Ureter (tissue), 1 donor: ENCODE measurements around the gene TCF12. TPM values are rescaled to one million over a fixed set of nuclear protein-coding genes. Genes with fewer than 3 reads are reported as not detected.

Experiments used
- DNase-seq: peaks from one replicate; pipeline ENCODE4 v3.0.0-alpha.2; 2020; ENCODE audit warnings: low spot score
- total RNA-seq: library from RNA; stranded (reverse); gene quantifications from one replicate; pipeline ENCODE4 v1.2.4, GENCODE V29; 2023
- donor health status: DM: yes; HTN: yes; CAD: no.

Gene TCF12
- total RNA-seq, 1 donor from 2014 or later: 158 TPM

DNA sequence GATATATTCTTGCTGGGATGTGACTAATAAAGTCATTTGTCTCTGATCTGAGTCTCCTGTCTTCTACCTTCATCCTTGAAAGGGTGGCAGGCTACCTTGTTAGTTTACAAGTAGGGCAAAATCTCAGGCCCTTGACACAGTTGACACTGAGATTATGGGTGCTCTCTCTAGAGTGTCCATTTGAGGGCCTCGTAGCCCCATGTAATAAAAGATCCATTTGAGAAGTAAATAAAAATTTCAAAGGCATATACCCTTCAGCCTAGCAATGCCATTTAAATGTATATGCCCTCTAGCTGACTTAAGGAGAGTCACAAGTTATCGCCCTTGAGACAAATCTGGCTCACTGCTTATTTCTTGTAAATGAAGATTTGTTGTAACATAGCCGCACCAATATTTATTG, 98.6 kb downstream of the TCF12 start:
- DNase-seq: no peak

DNA sequence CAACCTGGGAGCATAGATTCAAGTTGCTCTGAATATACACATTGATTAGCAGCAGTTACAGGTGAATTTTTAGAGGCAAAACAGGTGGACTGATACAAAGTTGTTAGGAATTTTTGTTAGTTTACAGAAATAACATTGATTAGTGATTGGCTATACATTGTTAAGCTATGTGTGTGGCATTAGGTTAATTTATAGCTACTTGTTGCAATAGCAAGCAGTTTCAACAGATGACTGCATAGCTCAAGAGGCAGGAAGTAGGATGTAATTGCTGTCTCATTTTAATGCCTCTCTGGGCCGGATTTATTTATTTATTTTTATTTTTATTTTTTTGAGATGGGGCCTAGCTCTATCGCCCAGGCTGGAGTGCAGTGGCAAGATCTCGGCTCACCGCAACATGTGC, 99.7 kb downstream of the TCF12 start:
- no peak for DNase-seq

DNA sequence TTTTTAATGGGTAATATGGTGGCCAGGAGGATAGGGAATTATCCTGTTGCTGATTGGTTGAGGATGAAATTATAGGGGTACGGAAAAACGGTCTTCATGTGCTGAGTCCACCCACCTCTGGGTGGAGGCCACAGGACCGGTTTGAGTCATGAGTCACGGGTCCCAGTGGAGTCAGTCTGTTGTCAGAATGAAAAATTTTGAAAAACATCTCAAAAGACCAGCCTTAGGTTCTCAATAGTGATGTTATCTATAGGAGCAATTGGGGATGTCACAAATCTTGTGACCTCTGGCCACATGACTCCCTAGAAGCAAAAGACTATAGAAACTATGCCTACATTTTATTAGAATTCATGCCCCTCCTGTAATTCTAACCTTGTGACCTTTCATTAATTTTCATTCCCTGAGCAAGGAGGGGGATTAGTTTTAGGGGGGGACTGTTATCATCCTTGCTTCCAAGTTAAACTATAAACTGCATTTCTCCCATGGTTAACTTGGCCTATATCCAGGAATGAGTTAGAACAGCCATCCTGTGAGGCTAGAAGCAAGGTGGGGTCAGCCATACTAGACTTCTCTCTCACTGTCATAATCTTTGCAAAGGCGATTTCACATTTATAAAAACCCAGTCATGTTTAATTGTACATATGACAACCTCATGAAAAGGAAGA, 101.2 kb downstream of the TCF12 start:
- DNase-seq: no peak

GRCh38 chr15:57025264-57025926, 107.0 kb downstream of the TCF12 start:
- DNase-seq: no peak

GRCh38 chr15:57026016-57026592, 107.7 kb downstream of the TCF12 start:
- DNase-seq: no peak

- no peak for DNase-seq
These were observed 109.2 kb downstream of the TCF12 start for GRCh38 chr15:57027596-57027995.

GRCh38 chr15:57028176-57028575, 109.7 kb downstream of the TCF12 start:
- no peak for DNase-seq

DNA sequence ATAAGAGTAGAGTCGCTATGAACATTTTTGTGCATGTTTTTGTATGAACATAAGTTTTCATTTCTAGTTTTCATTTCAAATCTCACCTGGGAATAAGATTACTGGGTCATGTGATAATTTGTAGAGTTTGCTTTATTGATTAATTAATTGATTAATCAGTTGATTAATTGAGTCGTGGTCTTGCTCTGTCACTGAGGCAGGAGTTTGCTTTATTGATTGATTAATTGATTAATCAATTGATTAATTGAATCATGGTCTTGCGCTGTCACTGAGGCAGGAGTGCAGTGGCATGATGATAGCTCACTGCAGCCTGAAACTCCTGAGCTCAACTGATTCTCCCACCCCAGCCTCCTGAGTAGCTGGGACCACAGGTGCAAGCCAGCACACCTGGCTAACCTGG, 111.6 kb downstream of the TCF12 start:
- DNase-seq: no peak

- DNase-seq: no peak
These were observed 112.6 kb downstream of the TCF12 start for GRCh38 chr15:57031082-57031481.

GRCh38 chr15:57031605-57032004, 113.2 kb downstream of the TCF12 start:
- DNase-seq: no peak

GRCh38 chr15:57032338-57032737, 113.9 kb downstream of the TCF12 start:
- DNase-seq: no peak

GRCh38 chr15:57033715-57034439, 115.4 kb downstream of the TCF12 start:
- DNase-seq: no peak

DNA sequence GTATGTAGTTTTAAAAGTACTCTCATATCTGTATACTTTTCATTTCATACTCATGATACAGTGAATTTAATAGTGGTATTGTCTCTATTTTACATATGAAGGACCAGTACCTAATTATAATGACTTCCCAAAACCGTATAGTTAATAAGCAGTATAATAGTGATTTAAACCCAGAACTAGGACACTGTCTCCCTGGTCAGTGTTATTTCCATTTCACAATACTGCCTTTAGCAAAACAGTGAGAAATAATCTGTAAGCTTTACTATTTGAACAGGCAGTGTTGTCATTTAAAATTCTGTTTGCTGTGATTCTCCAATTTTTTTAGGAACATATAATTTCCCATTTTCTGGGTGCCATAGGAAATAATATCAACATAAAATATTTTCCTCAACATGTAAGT, 116.2 kb downstream of the TCF12 start:
- no peak for DNase-seq

DNA sequence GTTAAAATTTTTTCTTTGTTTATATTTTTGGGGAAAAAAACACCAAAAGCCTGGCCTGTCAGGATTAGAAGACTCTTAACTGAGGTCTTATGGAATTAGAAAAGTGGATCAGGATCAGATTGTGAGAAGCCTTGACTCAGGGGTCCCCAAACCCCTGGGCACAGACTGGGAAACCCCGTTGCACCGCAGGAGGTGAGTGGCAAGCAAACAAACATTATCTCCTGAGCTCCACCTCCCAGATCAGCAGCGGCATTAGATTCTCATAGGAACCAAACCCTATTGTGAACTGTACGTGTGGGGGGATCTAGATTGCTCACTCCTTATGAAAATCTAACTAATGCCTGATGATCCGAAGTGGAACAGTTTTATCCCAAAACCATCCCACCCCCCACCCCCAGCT, 117.2 kb downstream of the TCF12 start:
- DNase-seq: no peak

DNA sequence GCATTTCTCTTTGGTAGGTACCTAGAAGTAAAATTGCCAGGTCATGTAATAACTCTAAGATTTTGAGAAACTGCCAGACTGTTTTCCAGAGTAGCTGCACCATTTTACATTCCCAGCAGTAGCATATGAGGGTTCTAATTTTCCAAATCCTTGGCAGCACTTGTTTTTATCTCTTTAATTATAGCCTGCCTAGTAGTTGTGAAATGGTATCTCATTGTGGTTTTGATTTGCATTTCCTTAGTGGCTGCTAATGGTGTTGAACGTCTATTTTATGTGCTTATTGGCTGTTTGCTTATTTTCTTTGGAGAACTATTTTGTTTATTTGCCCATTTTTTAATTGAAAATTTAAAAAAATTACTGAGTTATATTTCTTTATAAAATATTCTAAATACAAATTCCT, 117.9 kb downstream of the TCF12 start:
- no peak for DNase-seq

GRCh38 chr15:57037548-57037947, 119.1 kb downstream of the TCF12 start:
- DNase-seq: no peak

GRCh38 chr15:57038040-57038439, 119.6 kb downstream of the TCF12 start:
- DNase-seq: no peak

DNA sequence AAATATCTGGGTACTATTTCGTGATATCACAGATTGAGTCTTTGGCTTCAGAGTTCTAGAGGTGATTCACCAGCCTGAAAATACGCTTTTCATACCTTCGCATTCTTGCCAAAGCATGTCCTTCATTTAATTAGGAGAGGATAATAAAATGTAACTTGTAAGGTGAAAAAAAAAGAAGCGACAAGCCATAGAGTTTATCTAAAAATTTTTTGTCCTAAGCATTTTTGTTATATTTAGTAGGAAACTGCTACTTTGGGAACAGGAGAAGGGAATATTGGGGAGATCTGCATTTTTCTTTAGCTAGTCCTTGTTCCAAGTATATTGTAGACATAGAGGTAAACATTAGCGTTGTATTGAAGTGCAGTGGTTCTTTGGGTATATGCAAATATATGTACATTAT, 120.1 kb downstream of the TCF12 start:
- DNase-seq: no peak

DNA sequence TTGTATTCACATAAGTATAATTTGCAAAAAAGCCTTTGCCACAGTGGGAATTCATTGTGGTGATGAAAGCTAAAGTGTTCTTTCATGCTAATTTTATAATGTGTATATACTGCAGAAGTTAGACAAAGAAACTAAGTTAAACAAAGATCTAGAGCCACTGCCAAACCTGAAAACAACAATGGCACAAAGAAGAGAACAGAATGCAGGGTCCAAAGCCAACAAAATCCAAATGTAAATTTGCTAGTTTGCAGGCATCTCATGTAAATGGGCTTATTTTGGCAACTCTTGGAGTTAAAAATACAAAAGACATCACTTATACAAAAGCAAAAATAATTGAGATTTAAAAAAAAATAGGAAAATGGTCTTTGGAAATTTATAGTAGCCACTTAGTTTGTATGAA, 123.0 kb downstream of the TCF12 start:
- no peak for DNase-seq

DNA sequence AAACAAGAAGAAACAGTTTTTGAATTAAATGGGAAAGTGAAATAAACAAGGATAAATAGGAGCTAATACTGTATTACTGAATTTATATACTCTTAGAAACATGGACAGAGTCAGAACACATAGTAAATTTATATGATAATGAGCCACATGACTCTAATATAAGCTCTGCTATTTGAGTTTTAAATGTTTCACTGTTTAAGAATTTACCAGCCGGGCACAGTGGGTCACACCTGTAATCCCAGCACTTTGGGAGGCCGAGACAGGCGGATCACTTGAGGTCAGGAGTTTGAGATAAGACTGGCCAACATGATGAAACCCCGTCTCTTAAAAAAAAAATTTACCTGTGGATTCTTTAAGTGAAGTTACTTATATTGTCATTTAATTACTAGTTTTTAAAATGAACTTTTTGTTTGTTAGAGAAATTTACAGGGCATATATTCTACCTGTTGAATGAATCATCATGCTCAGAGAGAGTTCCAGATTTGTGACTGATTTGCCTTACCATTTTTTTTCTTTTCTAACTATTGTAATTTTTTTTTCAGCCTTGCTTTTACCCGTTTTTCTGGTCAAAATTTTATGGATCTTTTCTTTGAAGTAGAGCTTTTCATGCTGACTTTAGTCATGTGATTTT, 125.7 kb downstream of the TCF12 start:
- no peak for DNase-seq

DNA sequence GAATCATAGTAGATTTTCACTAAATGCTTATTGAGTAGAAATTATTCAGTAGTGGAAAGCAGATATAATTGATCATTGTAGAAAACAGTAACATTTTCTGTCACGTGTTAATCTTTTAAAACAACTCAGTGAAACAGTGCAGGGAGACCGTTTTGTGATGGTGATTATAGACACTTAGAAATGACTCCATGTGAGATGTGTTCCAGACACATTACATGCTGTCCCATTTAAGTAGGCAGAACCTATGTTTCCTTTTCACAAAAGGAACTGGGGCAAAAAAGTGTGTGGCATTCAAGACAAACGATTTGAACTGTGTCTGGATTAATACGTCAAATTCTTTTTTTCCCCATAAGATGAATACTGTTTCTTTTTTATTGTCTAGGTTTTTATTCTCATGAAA, 126.5 kb downstream of the TCF12 start:
- no peak for DNase-seq

GRCh38 chr15:57045741-57046382, 127.4 kb downstream of the TCF12 start:
- DNase-seq: no peak
